HG03135 (cell line): ENCODE results near the gene SLC12A1.
"Not testable (repeated sequence)": the region's sequence is repeated elsewhere in the genome, so short reads cannot be mapped to it uniquely, and the experiment has no call there.

ENCODE experiments used
- ATAC-seq: cut with Tn5 transposase; IDR thresholded peaks from one replicate; pipeline ENCODE4 v1.9.1; 2021; ENCODE audit warnings: mild to moderate bottlenecking, moderate library complexity; ENCODE audit not compliant: unreplicated experiment

SLC12A1 gene

GRCh38 chr15:48306639-48307038 lies 100.5 kb downstream of the SLC12A1 start:
- ATAC-seq: no peak

- ATAC-seq: no peak
Observed at GRCh38 chr15:48307586-48307985, 101.5 kb downstream of the SLC12A1 start.

- ATAC-seq: no peak
Observed at GRCh38 chr15:48309740-48310139, 103.6 kb downstream of the SLC12A1 start.

- no peak for ATAC-seq
Observed at GRCh38 chr15:48313216-48313615, 107.1 kb downstream of the SLC12A1 start.

GRCh38 chr15:48315041-48315440 lies 108.9 kb downstream of the SLC12A1 start:
- ATAC-seq: no peak

- ATAC-seq: no peak
Observed at GRCh38 chr15:48317221-48317620, 111.1 kb downstream of the SLC12A1 start.

- ATAC-seq: no peak
Observed at GRCh38 chr15:48318131-48318530, 112.0 kb downstream of the SLC12A1 start.

GRCh38 chr15:48323294-48323693 lies 117.2 kb downstream of the SLC12A1 start:
- ATAC-seq: no peak

GRCh38 chr15:48324949-48325348 lies 118.8 kb downstream of the SLC12A1 start:
- ATAC-seq: no peak

GRCh38 chr15:48325400-48325799 lies 119.3 kb downstream of the SLC12A1 start:
- no peak for ATAC-seq

GRCh38 chr15:48326180-48326579 lies 120.1 kb downstream of the SLC12A1 start:
- not testable (repeated sequence) for ATAC-seq

GRCh38 chr15:48330105-48330785 lies 124.1 kb downstream of the SLC12A1 start:
- ATAC-seq: no peak

GRCh38 chr15:48330855-48331795 lies 125.0 kb downstream of the SLC12A1 start, which contains the start of gene DUT:
Gene DUT (plus strand): TSS chr15:48331429. CDS start chr15:48331516, 87 bp downstream.
- peak; percentile 78 for ATAC-seq

- peak; percentile 45 for ATAC-seq
Observed at GRCh38 chr15:48331796-48332641, 125.9 kb downstream of the SLC12A1 start.

- ATAC-seq: no peak
Observed at GRCh38 chr15:48332642-48333034, 126.5 kb downstream of the SLC12A1 start.

- ATAC-seq: no peak
Observed at GRCh38 chr15:48333540-48333939, 127.4 kb downstream of the SLC12A1 start.

- no peak for ATAC-seq
Observed at GRCh38 chr15:48334260-48334659, 128.2 kb downstream of the SLC12A1 start.

GRCh38 chr15:48336940-48337339 lies 130.8 kb downstream of the SLC12A1 start:
- ATAC-seq: no peak

GRCh38 chr15:48337607-48338006 lies 131.5 kb downstream of the SLC12A1 start:
- ATAC-seq: no peak

- no peak for ATAC-seq
Observed at GRCh38 chr15:48340111-48340510, 134.0 kb downstream of the SLC12A1 start.

GRCh38 chr15:48343865-48344264 lies 137.8 kb downstream of the SLC12A1 start:
- no peak for ATAC-seq
